ENCODE results near the gene FAM174A. TPM values are rescaled to one million over a fixed set of nuclear protein-coding genes. Genes with fewer than 3 reads are reported as not detected.
A peak's percentile ranks its signal among the peaks of the same experiment; 100 is the strongest.

FAM174A gene
- total and polyA plus RNA-seq, 3 experiments from 2014 or later: 8.5 to 10.4 (median 8.9) TPM

- no peak overlapping the region for H3K4me3 Mint-ChIP-seq
- no peaks in the 10 kb centered on the region for H3K9me3 ChIP-seq (ENCODE audit: low read length)
- ChIA-PET CTCF (no interaction called here), POLR2A (no interaction called here)
- no peaks in the 10 kb centered on the region for H3K9me3 Mint-ChIP-seq
- no peak overlapping the region for H3K4me3 ChIP-seq (ENCODE audit: low read length)
- H3K27me3 Mint-ChIP-seq: no peaks in the 10 kb centered on the region
- H3K36me3 ChIP-seq (ENCODE audit: insufficient read depth, low read length): no peaks in the 10 kb centered on the region
- DNase-seq: no peak
- H3K27ac Mint-ChIP-seq: no peak overlapping the region
- H3K27ac ChIP-seq (ENCODE audit: low read depth, low read length): no peak overlapping the region
- peaks cover 4 to 22% (median 12%) of the 10 kb centered on the region in 3 donors for H3K36me3 Mint-ChIP-seq
- no peaks in the 10 kb centered on the region for H3K27me3 ChIP-seq (ENCODE audit: insufficient read depth, low read length, poor library complexity, severe bottlenecking)
- no peaks in the 10 kb centered on the region for H3K4me1 ChIP-seq (ENCODE audit: insufficient read depth, low read length)
- H3K4me1 Mint-ChIP-seq: peaks cover 0 to 3% (median 0%) of the 10 kb centered on the region in 3 donors
Observed at GRCh38 chr5:100577506-100577905, 42.3 kb downstream of the FAM174A start.

GRCh38 chr5:100584069-100584468 is 48.9 kb downstream of the FAM174A start:
- H3K4me3 ChIP-seq (ENCODE audit: low read length): no peak overlapping the region
- H3K36me3 ChIP-seq (ENCODE audit: insufficient read depth, low read length): no peaks in the 10 kb centered on the region
- no peaks in the 10 kb centered on the region for H3K4me1 ChIP-seq (ENCODE audit: insufficient read depth, low read length)
- Mint-ChIP-seq H3K27me3 (no peaks in the 10 kb centered on the region), H3K4me1 (peaks cover 0 to 6% (median 0%) of the 10 kb centered on the region in 3 donors), H3K36me3 (peaks cover 14 to 21% (median 17%) of the 10 kb centered on the region in 3 donors), H3K4me3 (no peak overlapping the region), H3K27ac (peak overlapping the region in 1 of 8 donors; percentile 46), H3K9me3 (no peaks in the 10 kb centered on the region)
- H3K27me3 ChIP-seq (ENCODE audit: insufficient read depth, low read length, poor library complexity, severe bottlenecking): no peaks in the 10 kb centered on the region
- CTCF ChIA-PET: no interaction called here
- no peaks in the 10 kb centered on the region for H3K9me3 ChIP-seq (ENCODE audit: low read length)
- POLR2A ChIA-PET: no interaction called here
- DNase-seq: no peak
- no peak overlapping the region for H3K27ac ChIP-seq (ENCODE audit: low read depth, low read length)

- POLR2A ChIA-PET: no interaction called here
- H3K27me3 Mint-ChIP-seq: no peaks in the 10 kb centered on the region
Observed at GRCh38 chr5:100584889-100585288, 49.7 kb downstream of the FAM174A start.

GRCh38 chr5:100590867-100591266 is 55.7 kb downstream of the FAM174A start:
- Histone ChIP-seq H3K9me3 (ENCODE audit: low read length) (no peaks in the 10 kb centered on the region), H3K27me3 (ENCODE audit: insufficient read depth, low read length, poor library complexity, severe bottlenecking) (no peaks in the 10 kb centered on the region), H3K27ac (ENCODE audit: low read depth, low read length) (no peak overlapping the region), H3K36me3 (ENCODE audit: insufficient read depth, low read length) (no peaks in the 10 kb centered on the region), H3K4me3 (ENCODE audit: low read length) (no peak overlapping the region), H3K4me1 (ENCODE audit: insufficient read depth, low read length) (no peaks in the 10 kb centered on the region)
- no peak for DNase-seq
- no peaks in the 10 kb centered on the region for H3K9me3 Mint-ChIP-seq
- peaks cover 3 to 7% (median 4%) of the 10 kb centered on the region in 3 donors for H3K36me3 Mint-ChIP-seq
- no peak overlapping the region for H3K4me3 Mint-ChIP-seq
- CTCF ChIA-PET: interaction anchor here (0.6 kb wide), 1 partner anchor 169 kb away, joined by 3 read pairs; no protein-coding TSS in a partner anchor
- no peaks in the 10 kb centered on the region for H3K27me3 Mint-ChIP-seq
- no peak overlapping the region for H3K27ac Mint-ChIP-seq
- POLR2A ChIA-PET: no interaction called here
- no peaks in the 10 kb centered on the region for H3K4me1 Mint-ChIP-seq

More at GRCh38 chr5:100584889-100585288, 49.7 kb downstream of the FAM174A start:
- Mint-ChIP-seq H3K4me3 (no peak overlapping the region), H3K4me1 (peaks cover 0 to 6% (median 0%) of the 10 kb centered on the region in 3 donors), H3K9me3 (no peaks in the 10 kb centered on the region), H3K27ac (no peak overlapping the region), H3K36me3 (peaks cover 14 to 18% (median 17%) of the 10 kb centered on the region in 3 donors)
- H3K9me3 ChIP-seq (ENCODE audit: low read length): no peaks in the 10 kb centered on the region
- DNase-seq: no peak
- CTCF ChIA-PET: no interaction called here
- no peak overlapping the region for H3K4me3 ChIP-seq (ENCODE audit: low read length)
- no peaks in the 10 kb centered on the region for H3K36me3 ChIP-seq (ENCODE audit: insufficient read depth, low read length)
- H3K27me3 ChIP-seq (ENCODE audit: insufficient read depth, low read length, poor library complexity, severe bottlenecking): no peaks in the 10 kb centered on the region
- H3K27ac ChIP-seq (ENCODE audit: low read depth, low read length): no peak overlapping the region
- no peaks in the 10 kb centered on the region for H3K4me1 ChIP-seq (ENCODE audit: insufficient read depth, low read length)

GRCh38 chr5:100595152-100595811 is 60.1 kb downstream of the FAM174A start:
- no peak overlapping the region for H3K27ac Mint-ChIP-seq
- no peak for DNase-seq
- H3K4me1 ChIP-seq (ENCODE audit: insufficient read depth, low read length): no peaks in the 10 kb centered on the region
- no peak overlapping the region for H3K27ac ChIP-seq (ENCODE audit: low read depth, low read length)
- no peak overlapping the region for H3K4me3 ChIP-seq (ENCODE audit: low read length)
- no peaks in the 10 kb centered on the region for H3K27me3 ChIP-seq (ENCODE audit: insufficient read depth, low read length, poor library complexity, severe bottlenecking)
- ChIA-PET CTCF (interaction anchor here (0.6 kb wide), 1 partner anchor 80 kb away, joined by 3 read pairs; no protein-coding TSS in a partner anchor), POLR2A (no interaction called here)
- H3K4me1 Mint-ChIP-seq: no peaks in the 10 kb centered on the region
- no peaks in the 10 kb centered on the region for H3K9me3 ChIP-seq (ENCODE audit: low read length)
- no peaks in the 10 kb centered on the region for H3K36me3 ChIP-seq (ENCODE audit: insufficient read depth, low read length)
- H3K36me3 Mint-ChIP-seq: peaks cover 0 to 5% (median 0%) of the 10 kb centered on the region in 3 donors
- H3K27me3 Mint-ChIP-seq: no peaks in the 10 kb centered on the region
- H3K4me3 Mint-ChIP-seq: no peak overlapping the region
- no peaks in the 10 kb centered on the region for H3K9me3 Mint-ChIP-seq

- Histone ChIP-seq H3K4me1 (ENCODE audit: insufficient read depth, low read length) (no peaks in the 10 kb centered on the region), H3K9me3 (ENCODE audit: low read length) (no peaks in the 10 kb centered on the region), H3K4me3 (ENCODE audit: low read length) (no peak overlapping the region), H3K36me3 (ENCODE audit: insufficient read depth, low read length) (no peaks in the 10 kb centered on the region), H3K27me3 (ENCODE audit: insufficient read depth, low read length, poor library complexity, severe bottlenecking) (no peaks in the 10 kb centered on the region), H3K27ac (ENCODE audit: low read depth, low read length) (no peak overlapping the region)
- Mint-ChIP-seq H3K27me3 (no peaks in the 10 kb centered on the region), H3K36me3 (peaks cover 0 to 5% (median 1%) of the 10 kb centered on the region in 3 donors), H3K4me1 (no peaks in the 10 kb centered on the region), H3K4me3 (no peak overlapping the region), H3K27ac (no peak overlapping the region), H3K9me3 (no peaks in the 10 kb centered on the region)
- CTCF ChIA-PET: interaction anchor here (0.6 kb wide), 1 partner anchor 80 kb away, joined by 3 read pairs; no protein-coding TSS in a partner anchor
- DNase-seq: no peak
- POLR2A ChIA-PET: no interaction called here
Observed at GRCh38 chr5:100595812-100596173, 60.6 kb downstream of the FAM174A start.

GRCh38 chr5:100598446-100598845 is 63.3 kb downstream of the FAM174A start:
- H3K9me3 ChIP-seq (ENCODE audit: low read length): no peaks in the 10 kb centered on the region
- DNase-seq: no peak
- Mint-ChIP-seq H3K27ac (no peak overlapping the region), H3K4me3 (no peak overlapping the region), H3K27me3 (no peaks in the 10 kb centered on the region), H3K36me3 (peaks cover 0 to 5% (median 1%) of the 10 kb centered on the region in 3 donors), H3K9me3 (no peaks in the 10 kb centered on the region), H3K4me1 (no peaks in the 10 kb centered on the region)
- H3K27ac ChIP-seq (ENCODE audit: low read depth, low read length): no peak overlapping the region
- H3K27me3 ChIP-seq (ENCODE audit: insufficient read depth, low read length, poor library complexity, severe bottlenecking): no peaks in the 10 kb centered on the region
- H3K36me3 ChIP-seq (ENCODE audit: insufficient read depth, low read length): no peaks in the 10 kb centered on the region
- no peaks in the 10 kb centered on the region for H3K4me1 ChIP-seq (ENCODE audit: insufficient read depth, low read length)
- H3K4me3 ChIP-seq (ENCODE audit: low read length): no peak overlapping the region
- ChIA-PET CTCF (no interaction called here), POLR2A (no interaction called here)

- no peak overlapping the region for H3K4me3 ChIP-seq (ENCODE audit: low read length)
- no peak overlapping the region for H3K27ac Mint-ChIP-seq
- no peaks in the 10 kb centered on the region for H3K9me3 Mint-ChIP-seq
- H3K36me3 Mint-ChIP-seq: peaks cover 0 to 5% (median 1%) of the 10 kb centered on the region in 3 donors
- ChIA-PET CTCF (no interaction called here), POLR2A (no interaction called here)
- no peaks in the 10 kb centered on the region for H3K4me1 Mint-ChIP-seq
- H3K4me3 Mint-ChIP-seq: no peak overlapping the region
- no peak for DNase-seq
- no peaks in the 10 kb centered on the region for H3K9me3 ChIP-seq (ENCODE audit: low read length)
- H3K27me3 Mint-ChIP-seq: no peaks in the 10 kb centered on the region
- H3K4me1 ChIP-seq (ENCODE audit: insufficient read depth, low read length): no peaks in the 10 kb centered on the region
- H3K27me3 ChIP-seq (ENCODE audit: insufficient read depth, low read length, poor library complexity, severe bottlenecking): no peaks in the 10 kb centered on the region
- no peaks in the 10 kb centered on the region for H3K36me3 ChIP-seq (ENCODE audit: insufficient read depth, low read length)
- no peak overlapping the region for H3K27ac ChIP-seq (ENCODE audit: low read depth, low read length)
Observed at GRCh38 chr5:100600298-100600994, 65.3 kb downstream of the FAM174A start.
